Endothelial cell (in vitro differentiated cells): ENCODE measurements around the gene LMF1. TPM values are rescaled to one million over a fixed set of nuclear protein-coding genes. Genes with fewer than 3 reads are reported as not detected.

ENCODE experiments used
- DNase-seq: peaks from one replicate; pipeline ENCODE4 v3.0.0; 2021; ENCODE audit warnings: low spot score
- H3K27ac Mint-ChIP-seq: one replicate; pipeline ENCODE4 v1.8.0; 2021; ENCODE audit warnings: mixed read lengths, inconsistent platforms; ENCODE audit not compliant: unreplicated experiment
- H3K27me3 Mint-ChIP-seq: one replicate; pipeline ENCODE4 v1.8.0; 2021; ENCODE audit warnings: mild to moderate bottlenecking, moderate library complexity, mixed read lengths, inconsistent platforms; ENCODE audit not compliant: unreplicated experiment
- H3K36me3 Mint-ChIP-seq: one replicate; pipeline ENCODE4 v1.8.0; 2021; ENCODE audit warnings: mild to moderate bottlenecking, low read depth, mixed read lengths, inconsistent platforms; ENCODE audit not compliant: unreplicated experiment
- H3K4me1 Mint-ChIP-seq: one replicate; pipeline ENCODE4 v1.8.0; 2021; ENCODE audit warnings: mild to moderate bottlenecking, mixed read lengths, inconsistent platforms; ENCODE audit not compliant: unreplicated experiment
- H3K4me3 Mint-ChIP-seq: one replicate; pipeline ENCODE4 v1.8.0; 2021; ENCODE audit warnings: mild to moderate bottlenecking, mixed read lengths, inconsistent platforms; ENCODE audit not compliant: unreplicated experiment
- H3K9me3 Mint-ChIP-seq: one replicate; pipeline ENCODE4 v1.8.0; 2021; ENCODE audit warnings: mixed read lengths, inconsistent platforms; ENCODE audit not compliant: unreplicated experiment
- total RNA-seq: library from RNA; stranded (reverse); fragmentation: NEBNext Ultra II Directional; extraction: Animal tissue kit (Norgen Biotek cat#: 25700); gene quantifications from one replicate; pipeline ENCODE4 v1.2.1, GENCODE V29; 2021; ENCODE audit not compliant: unreplicated experiment
- TF ChIP-seq, protein P1 (sequence below): fragments of 200-600 bp; sonication (generic); IDR thresholded peaks from one replicate; pipeline ENCODE4 v1.5.0; 2021; ENCODE audit warnings: antibody characterized with exemption; ENCODE audit not compliant: unreplicated experiment

The LMF1 gene
- total RNA-seq, 1 donor from 2014 or later = 21.7 TPM

DNA sequence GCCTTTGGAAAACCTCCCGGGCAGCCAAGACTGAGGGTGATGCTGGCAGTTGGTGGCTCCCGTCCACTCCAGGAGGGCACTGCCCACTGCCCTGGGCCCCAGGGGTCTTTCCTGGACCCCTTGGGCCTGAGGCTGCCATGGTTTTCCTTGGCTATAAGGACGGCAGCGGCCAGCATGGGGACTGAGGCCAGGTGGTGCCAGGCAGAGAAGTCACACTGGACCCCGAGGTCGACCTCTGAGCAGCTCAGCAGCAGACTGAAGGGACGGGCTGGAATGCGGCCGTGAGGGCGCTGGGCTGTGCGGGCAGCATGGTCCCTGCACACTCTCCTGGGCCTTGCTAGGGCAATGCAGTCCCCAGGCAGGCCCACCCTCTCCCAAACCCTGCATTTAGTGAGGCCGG is 114.7 kb downstream of the LMF1 start:
- no peak overlapping the region for H3K4me3 Mint-ChIP-seq
- peaks cover 10% of the 10 kb centered on the region for H3K27me3 Mint-ChIP-seq
- no peaks in the 10 kb centered on the region for H3K4me1 Mint-ChIP-seq
- H3K27ac Mint-ChIP-seq = no peak overlapping the region
- TF ChIP-seq, protein P1, sequence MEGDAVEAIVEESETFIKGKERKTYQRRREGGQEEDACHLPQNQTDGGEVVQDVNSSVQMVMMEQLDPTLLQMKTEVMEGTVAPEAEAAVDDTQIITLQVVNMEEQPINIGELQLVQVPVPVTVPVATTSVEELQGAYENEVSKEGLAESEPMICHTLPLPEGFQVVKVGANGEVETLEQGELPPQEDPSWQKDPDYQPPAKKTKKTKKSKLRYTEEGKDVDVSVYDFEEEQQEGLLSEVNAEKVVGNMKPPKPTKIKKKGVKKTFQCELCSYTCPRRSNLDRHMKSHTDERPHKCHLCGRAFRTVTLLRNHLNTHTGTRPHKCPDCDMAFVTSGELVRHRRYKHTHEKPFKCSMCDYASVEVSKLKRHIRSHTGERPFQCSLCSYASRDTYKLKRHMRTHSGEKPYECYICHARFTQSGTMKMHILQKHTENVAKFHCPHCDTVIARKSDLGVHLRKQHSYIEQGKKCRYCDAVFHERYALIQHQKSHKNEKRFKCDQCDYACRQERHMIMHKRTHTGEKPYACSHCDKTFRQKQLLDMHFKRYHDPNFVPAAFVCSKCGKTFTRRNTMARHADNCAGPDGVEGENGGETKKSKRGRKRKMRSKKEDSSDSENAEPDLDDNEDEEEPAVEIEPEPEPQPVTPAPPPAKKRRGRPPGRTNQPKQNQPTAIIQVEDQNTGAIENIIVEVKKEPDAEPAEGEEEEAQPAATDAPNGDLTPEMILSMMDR = no peak
- no peak for DNase-seq
- H3K36me3 Mint-ChIP-seq = no peaks in the 10 kb centered on the region
- no peaks in the 10 kb centered on the region for H3K9me3 Mint-ChIP-seq

DNA sequence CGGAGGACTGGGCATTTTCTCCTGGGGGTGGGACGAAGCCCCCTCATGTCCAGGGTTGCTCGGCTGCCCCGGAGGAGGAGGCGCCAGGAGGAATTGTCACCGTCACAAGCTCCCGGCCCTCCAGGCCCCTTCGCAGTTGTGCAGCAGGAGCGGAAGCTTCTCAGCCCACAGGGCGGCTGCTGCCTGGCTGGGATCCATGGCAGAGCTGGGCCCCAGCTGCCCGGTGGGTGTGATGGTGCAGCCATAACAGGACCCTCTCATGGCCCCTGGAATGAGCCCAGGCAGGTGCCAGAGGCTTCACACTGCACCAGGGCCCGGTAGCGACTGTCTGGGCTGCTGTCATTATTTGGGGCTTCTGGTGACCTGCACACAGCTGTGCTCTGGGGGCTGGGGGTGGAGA is 115.3 kb downstream of the LMF1 start:
- Mint-ChIP-seq H3K36me3 (peaks cover 6% of the 10 kb centered on the region), H3K4me1 (no peaks in the 10 kb centered on the region), H3K9me3 (peaks cover 5% of the 10 kb centered on the region), H3K27me3 (peaks cover 12% of the 10 kb centered on the region), H3K27ac (no peak overlapping the region), H3K4me3 (no peak overlapping the region)
- TF ChIP-seq, protein P1 = no peak
- DNase-seq = no peak

DNA sequence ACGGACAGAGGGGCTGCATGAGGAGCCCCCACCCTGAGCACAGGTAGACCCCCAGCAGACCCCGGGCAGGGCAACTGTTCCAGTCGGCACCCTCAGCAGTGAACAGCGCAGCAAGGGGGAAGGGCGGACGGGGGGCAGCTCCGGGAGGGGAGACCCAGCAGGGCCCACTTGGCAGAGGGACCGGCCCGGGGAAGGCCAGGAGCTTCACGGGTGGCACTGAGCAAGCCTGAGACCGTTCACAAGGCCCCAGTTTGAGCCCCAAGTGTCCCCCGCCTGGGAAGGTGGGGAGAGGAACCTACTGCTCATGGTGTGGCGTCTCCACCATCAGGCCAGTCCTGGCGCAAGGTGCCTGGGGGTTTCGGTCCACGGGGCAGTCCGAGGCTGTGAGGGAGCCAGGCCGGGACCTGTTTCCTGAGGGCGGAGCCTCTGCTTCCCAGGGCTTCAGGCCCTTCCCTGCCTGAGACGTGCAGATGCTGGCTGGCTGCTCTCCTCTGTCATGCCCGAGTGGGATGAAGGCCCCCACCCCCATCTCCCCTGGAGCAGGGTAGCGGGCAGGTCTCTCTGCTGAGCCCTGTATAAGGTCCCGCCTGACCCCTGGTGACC is 115.9 kb downstream of the LMF1 start:
- Mint-ChIP-seq H3K4me3 (no peak overlapping the region), H3K27ac (no peak overlapping the region), H3K4me1 (peaks cover 4% of the 10 kb centered on the region), H3K36me3 (peaks cover 12% of the 10 kb centered on the region), H3K27me3 (peaks cover 17% of the 10 kb centered on the region), H3K9me3 (peaks cover 11% of the 10 kb centered on the region)
- no peak for DNase-seq
- TF ChIP-seq, protein P1 = no peak

DNA sequence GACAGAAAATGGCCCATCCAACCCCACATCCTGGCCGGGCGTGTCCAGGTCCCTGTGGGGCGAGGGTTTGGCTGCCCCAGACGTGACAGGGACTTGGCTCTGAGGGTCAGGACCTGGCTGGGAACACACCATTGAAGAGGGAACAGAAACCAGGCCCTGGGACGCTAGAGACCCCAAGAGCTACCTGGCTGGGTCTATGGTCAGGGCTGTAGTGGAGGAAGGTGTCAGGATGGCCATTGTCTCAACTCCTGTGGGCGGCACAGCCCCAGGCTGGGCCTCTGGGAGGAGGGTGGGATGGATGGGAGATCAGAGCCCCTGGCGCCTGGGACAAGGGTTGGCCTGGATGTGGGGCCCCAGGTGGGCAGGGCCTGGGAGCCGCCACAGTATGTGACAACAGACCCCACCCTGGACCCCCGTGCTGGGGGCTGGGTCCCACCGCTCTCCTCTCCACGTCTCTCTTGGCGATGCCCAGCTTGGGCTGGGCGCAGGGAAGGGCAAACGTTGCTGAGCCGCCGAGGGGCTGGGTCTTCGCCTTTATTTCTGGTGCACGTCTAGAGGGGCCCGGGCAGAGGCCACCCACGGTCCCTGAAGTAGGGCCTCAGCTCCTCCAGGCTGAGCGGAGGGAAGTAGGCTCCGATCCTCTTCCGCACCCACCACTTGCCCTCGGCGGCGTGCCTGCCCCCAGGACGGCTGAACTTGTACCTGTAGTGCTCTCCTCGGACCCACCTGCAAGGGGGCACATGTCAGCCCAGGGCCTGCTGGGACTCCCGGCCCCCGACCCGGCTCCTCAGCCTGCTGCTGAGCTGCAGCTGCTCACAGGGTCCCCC is 116.6 kb downstream of the LMF1 start:
- Mint-ChIP-seq H3K36me3 (peaks cover 16% of the 10 kb centered on the region), H3K4me3 (no peak overlapping the region), H3K27me3 (peaks cover 17% of the 10 kb centered on the region), H3K27ac (peak overlapping the region; percentile 57), H3K9me3 (peaks cover 14% of the 10 kb centered on the region), H3K4me1 (peaks cover 4% of the 10 kb centered on the region)
- TF ChIP-seq, protein P1 = no peak
- no peak for DNase-seq

DNA sequence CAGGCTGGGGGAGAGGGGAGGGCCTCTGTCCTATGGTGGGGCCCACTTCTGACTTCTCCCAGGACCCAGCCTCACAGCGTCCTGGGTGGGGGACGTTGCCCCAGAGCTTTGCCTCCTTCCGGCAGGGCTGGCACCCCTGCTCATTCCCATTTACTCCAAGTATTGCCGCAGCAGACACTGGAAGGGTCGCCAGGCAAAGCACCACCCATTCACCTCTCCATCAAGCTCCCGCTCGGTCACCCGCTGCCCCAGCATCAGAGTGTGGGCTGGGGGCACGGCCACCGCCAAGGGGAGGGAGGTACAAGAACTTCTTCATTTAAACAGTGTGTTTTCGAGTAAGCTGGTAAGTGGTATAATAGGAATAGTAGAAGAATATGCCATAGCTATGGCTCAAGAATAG is 117.5 kb downstream of the LMF1 start:
- Mint-ChIP-seq H3K4me3 (peak overlapping the region; percentile 60), H3K4me1 (peaks cover 4% of the 10 kb centered on the region), H3K27ac (no peak overlapping the region), H3K27me3 (peaks cover 17% of the 10 kb centered on the region), H3K9me3 (peaks cover 14% of the 10 kb centered on the region), H3K36me3 (peaks cover 16% of the 10 kb centered on the region)
- DNase-seq = no peak
- TF ChIP-seq, protein P1 = no peak
